Type B pancreatic cell (in vitro differentiated cells): ENCODE measurements around the gene NBEA. TPM values are rescaled to one million over a fixed set of nuclear protein-coding genes. Genes with fewer than 3 reads are reported as not detected.

Experiments
- DNase-seq: peaks from one replicate; pipeline ENCODE4 v3.0.0; 2021; ENCODE audit warnings: mixed read lengths; ENCODE audit not compliant: unreplicated experiment; ENCODE audit errors: extremely low spot score
- H3K27ac Mint-ChIP-seq: 2 replicates; pipeline ENCODE4 v1.8.0; 2021; ENCODE audit warnings: mild to moderate bottlenecking, mixed read lengths
- H3K27me3 Mint-ChIP-seq: 2 replicates; pipeline ENCODE4 v1.8.0; 2021; ENCODE audit warnings: mixed read lengths
- H3K36me3 Mint-ChIP-seq: 2 replicates; pipeline ENCODE4 v1.8.0; 2021; ENCODE audit warnings: mixed read lengths
- H3K4me1 Mint-ChIP-seq: one replicate; pipeline ENCODE4 v1.8.0; 2021; ENCODE audit warnings: mixed read lengths; ENCODE audit not compliant: unreplicated experiment
- H3K4me3 Mint-ChIP-seq: 2 replicates; pipeline ENCODE4 v1.8.0; 2021; ENCODE audit warnings: mild to moderate bottlenecking, mixed read lengths
- H3K9me3 Mint-ChIP-seq: 2 replicates; pipeline ENCODE4 v1.8.0; 2021; ENCODE audit warnings: mixed read lengths
- CTCF ChIP-seq: fragments of 200-600 bp; sonication (generic); conservative IDR thresholded peaks from 2 replicates; pipeline ENCODE4 v1.5.0; 2021; ENCODE audit warnings: antibody characterized with exemption, mild to moderate bottlenecking
- total RNA-seq: library from RNA; stranded (reverse); gene quantifications from 2 replicates; pipeline ENCODE4 v1.2.1, GENCODE V29; 2021; ENCODE audit warnings: low replicate concordance

Gene NBEA
- total RNA-seq, 1 donor from 2014 or later = 20.8 TPM

GRCh38 chr13:35496761-35497386, 554.8 kb downstream of the NBEA start:
- peaks cover 30% of the 10 kb centered on the region for H3K4me1 Mint-ChIP-seq
- no peak for DNase-seq
- H3K27ac Mint-ChIP-seq = no peak overlapping the region
- TF ChIP-seq CTCF = no peak
- peaks cover 8% of the 10 kb centered on the region for H3K9me3 Mint-ChIP-seq
- peaks cover 3% of the 10 kb centered on the region for H3K36me3 Mint-ChIP-seq
- peaks cover 12% of the 10 kb centered on the region for H3K27me3 Mint-ChIP-seq
- H3K4me3 Mint-ChIP-seq = no peak overlapping the region

GRCh38 chr13:35498231-35498630, 556.2 kb downstream of the NBEA start:
- peaks cover 8% of the 10 kb centered on the region for H3K9me3 Mint-ChIP-seq
- H3K4me3 Mint-ChIP-seq = no peak overlapping the region
- peaks cover 37% of the 10 kb centered on the region for H3K4me1 Mint-ChIP-seq
- TF ChIP-seq CTCF = no peak
- peaks cover 12% of the 10 kb centered on the region for H3K27me3 Mint-ChIP-seq
- peaks cover 3% of the 10 kb centered on the region for H3K36me3 Mint-ChIP-seq
- no peak for DNase-seq
- no peak overlapping the region for H3K27ac Mint-ChIP-seq

GRCh38 chr13:35499196-35499662, 557.2 kb downstream of the NBEA start:
- TF ChIP-seq CTCF = no peak
- H3K27ac Mint-ChIP-seq = no peak overlapping the region
- peaks cover 37% of the 10 kb centered on the region for H3K4me1 Mint-ChIP-seq
- DNase-seq = no peak
- H3K4me3 Mint-ChIP-seq = peak overlapping the region; percentile 24
- H3K36me3 Mint-ChIP-seq = peaks cover 3% of the 10 kb centered on the region
- peaks cover 8% of the 10 kb centered on the region for H3K9me3 Mint-ChIP-seq
- H3K27me3 Mint-ChIP-seq = peaks cover 12% of the 10 kb centered on the region

GRCh38 chr13:35499676-35500075, 557.6 kb downstream of the NBEA start:
- Mint-ChIP-seq H3K9me3 (peaks cover 8% of the 10 kb centered on the region), H3K36me3 (peaks cover 3% of the 10 kb centered on the region), H3K4me1 (peaks cover 37% of the 10 kb centered on the region), H3K27me3 (peaks cover 12% of the 10 kb centered on the region), H3K4me3 (no peak overlapping the region), H3K27ac (no peak overlapping the region)
- TF ChIP-seq CTCF = no peak
- DNase-seq = no peak

- H3K4me3 Mint-ChIP-seq = no peak overlapping the region
- H3K27me3 Mint-ChIP-seq = peaks cover 12% of the 10 kb centered on the region
- H3K27ac Mint-ChIP-seq = no peak overlapping the region
- H3K9me3 Mint-ChIP-seq = peaks cover 4% of the 10 kb centered on the region
- no peak for TF ChIP-seq CTCF
- peaks cover 37% of the 10 kb centered on the region for H3K4me1 Mint-ChIP-seq
- DNase-seq = no peak
- H3K36me3 Mint-ChIP-seq = peaks cover 3% of the 10 kb centered on the region
Measured at GRCh38 chr13:35500144-35500543, 558.1 kb downstream of the NBEA start.
